HG03060 (cell line): ENCODE results near the gene TAF1A.
A peak's percentile ranks its signal among the peaks of the same experiment; 100 is the strongest.
"Not testable (repeated sequence)": the region's sequence is repeated elsewhere in the genome, so short reads cannot be mapped to it uniquely, and the experiment has no call there.

ENCODE experiments used
- ATAC-seq: cut with Tn5 transposase; IDR thresholded peaks from one replicate; pipeline ENCODE4 v1.9.1; 2021; ENCODE audit warnings: low read depth, moderate number of reproducible peaks; ENCODE audit not compliant: unreplicated experiment

TAF1A gene

GRCh38 chr1:222589462-222590302, at the start of gene TAF1A:
TSS of gene TAF1A (minus strand) at chr1:222589933.
- peak; percentile 87 for ATAC-seq

- ATAC-seq: peak; percentile 75
Measured at GRCh38 chr1:222634180-222635013, 44.7 kb upstream of the TAF1A start.

- ATAC-seq: no peak
Measured at GRCh38 chr1:222632749-222633148, 43.0 kb upstream of the TAF1A start.

GRCh38 chr1:222631611-222632208, 42.0 kb upstream of the TAF1A start:
- ATAC-seq: no peak

GRCh38 chr1:222629921-222630535, 40.3 kb upstream of the TAF1A start:
- no peak for ATAC-seq

GRCh38 chr1:222627232-222627631, 37.5 kb upstream of the TAF1A start:
- no peak for ATAC-seq

- no peak for ATAC-seq
Measured at GRCh38 chr1:222624214-222624613, 34.5 kb upstream of the TAF1A start.

GRCh38 chr1:222623458-222623857, 33.7 kb upstream of the TAF1A start:
- no peak for ATAC-seq

GRCh38 chr1:222622765-222623164, 33.0 kb upstream of the TAF1A start:
- no peak for ATAC-seq

GRCh38 chr1:222620566-222620965, 30.8 kb upstream of the TAF1A start:
- ATAC-seq: no peak

- ATAC-seq: no peak
Measured at GRCh38 chr1:222618880-222619596, 29.3 kb upstream of the TAF1A start.

- ATAC-seq: peak; percentile 17
Measured at GRCh38 chr1:222618001-222618879, 28.5 kb upstream of the TAF1A start, which contains the start of gene MIA3. TSS of gene MIA3 (plus strand) at chr1:222618097. CDS start at chr1:222618111, 14 bp downstream.

- peak; percentile 84 for ATAC-seq
Measured at GRCh38 chr1:222617367-222617951, 27.7 kb upstream of the TAF1A start.

GRCh38 chr1:222616525-222616924, 26.8 kb upstream of the TAF1A start:
- ATAC-seq: no peak

- ATAC-seq: no peak
Measured at GRCh38 chr1:222613627-222614026, 23.9 kb upstream of the TAF1A start.

- no peak for ATAC-seq
Measured at GRCh38 chr1:222610728-222611127, 21.0 kb upstream of the TAF1A start.

GRCh38 chr1:222609111-222609510, 19.4 kb upstream of the TAF1A start:
- ATAC-seq: not testable (repeated sequence)

GRCh38 chr1:222606757-222607156, 17.0 kb upstream of the TAF1A start:
- ATAC-seq: no peak

- ATAC-seq: no peak
Measured at GRCh38 chr1:222601257-222601656, 11.5 kb upstream of the TAF1A start.
